ENCODE measurements around the gene BAZ1B.
"Not testable (repeated sequence)": the region's sequence is repeated elsewhere in the genome, so short reads cannot be mapped to it uniquely, and the experiment has no call there.

Gene BAZ1B

DNA sequence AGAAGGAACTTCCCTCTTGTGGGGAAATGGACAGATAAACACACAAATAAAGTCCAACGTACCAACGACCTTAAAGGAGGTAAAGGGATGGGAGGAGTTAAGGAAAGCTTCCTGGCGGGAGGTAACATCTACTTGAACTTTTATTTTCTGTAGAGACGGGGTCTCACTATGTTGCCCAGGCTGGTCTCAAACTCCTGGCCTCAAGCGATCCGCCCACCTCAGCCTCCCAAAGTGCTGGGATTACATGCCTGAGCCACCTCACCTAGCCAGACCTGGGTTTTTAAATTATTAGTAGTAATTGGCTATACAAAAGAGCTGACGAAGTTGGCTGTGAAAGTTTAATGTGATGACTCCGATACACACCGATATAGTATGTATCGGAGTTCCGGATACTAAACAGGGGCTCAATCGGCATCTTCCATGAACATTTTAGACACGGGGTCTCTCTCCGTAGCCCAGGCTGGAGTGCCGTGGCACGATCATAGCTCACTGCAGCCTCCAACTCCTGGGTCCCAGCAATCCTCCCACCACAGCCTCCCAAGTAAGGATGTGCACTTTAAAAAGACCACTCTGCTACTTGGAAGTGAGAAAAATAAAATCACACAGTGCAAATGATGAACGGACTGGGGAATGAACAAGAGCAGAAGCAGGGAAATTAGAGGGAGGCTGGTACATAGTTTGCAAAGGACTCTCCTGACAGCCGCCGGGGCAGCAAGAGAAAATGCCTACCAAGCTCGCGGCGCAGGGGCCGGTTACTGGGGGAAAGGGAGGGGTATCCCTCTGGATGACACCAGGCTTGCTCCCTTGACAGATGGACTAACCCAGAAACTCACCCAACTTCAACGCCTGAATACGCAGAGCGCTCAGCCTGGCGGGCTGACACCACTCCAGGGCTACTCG, 34.4 kb upstream of the BAZ1B start:
- H3K4me3 ChIP-seq (ENCODE audit: low read depth, low read length), result peak overlapping the region; percentile 55
- DNase-seq (ENCODE audit: low read depth), result no peak
- in situ Hi-C loops (cut with HindIII; ENCODE audit: low sequenced_read_pairs), result no loop called here

GRCh38 chr7:73555411-73555982, 33.4 kb upstream of the BAZ1B start:
- no peak for DNase-seq (ENCODE audit: low read depth)
- in situ Hi-C loops (cut with HindIII; ENCODE audit: low sequenced_read_pairs), result no loop called here
- no peak overlapping the region for H3K4me3 ChIP-seq (ENCODE audit: low read depth, low read length)
- TF ChIP-seq, protein P1, sequence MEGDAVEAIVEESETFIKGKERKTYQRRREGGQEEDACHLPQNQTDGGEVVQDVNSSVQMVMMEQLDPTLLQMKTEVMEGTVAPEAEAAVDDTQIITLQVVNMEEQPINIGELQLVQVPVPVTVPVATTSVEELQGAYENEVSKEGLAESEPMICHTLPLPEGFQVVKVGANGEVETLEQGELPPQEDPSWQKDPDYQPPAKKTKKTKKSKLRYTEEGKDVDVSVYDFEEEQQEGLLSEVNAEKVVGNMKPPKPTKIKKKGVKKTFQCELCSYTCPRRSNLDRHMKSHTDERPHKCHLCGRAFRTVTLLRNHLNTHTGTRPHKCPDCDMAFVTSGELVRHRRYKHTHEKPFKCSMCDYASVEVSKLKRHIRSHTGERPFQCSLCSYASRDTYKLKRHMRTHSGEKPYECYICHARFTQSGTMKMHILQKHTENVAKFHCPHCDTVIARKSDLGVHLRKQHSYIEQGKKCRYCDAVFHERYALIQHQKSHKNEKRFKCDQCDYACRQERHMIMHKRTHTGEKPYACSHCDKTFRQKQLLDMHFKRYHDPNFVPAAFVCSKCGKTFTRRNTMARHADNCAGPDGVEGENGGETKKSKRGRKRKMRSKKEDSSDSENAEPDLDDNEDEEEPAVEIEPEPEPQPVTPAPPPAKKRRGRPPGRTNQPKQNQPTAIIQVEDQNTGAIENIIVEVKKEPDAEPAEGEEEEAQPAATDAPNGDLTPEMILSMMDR (IDR thresholded peaks at IDR 0.05; ENCODE audit: low read depth, low read length, missing control alignments), result no peak

More for the DNA sequence above, 34.4 kb upstream of the BAZ1B start:
- TF ChIP-seq, protein P1 (IDR thresholded peaks at IDR 0.05; ENCODE audit: low read depth, low read length, missing control alignments), result no peak

DNA sequence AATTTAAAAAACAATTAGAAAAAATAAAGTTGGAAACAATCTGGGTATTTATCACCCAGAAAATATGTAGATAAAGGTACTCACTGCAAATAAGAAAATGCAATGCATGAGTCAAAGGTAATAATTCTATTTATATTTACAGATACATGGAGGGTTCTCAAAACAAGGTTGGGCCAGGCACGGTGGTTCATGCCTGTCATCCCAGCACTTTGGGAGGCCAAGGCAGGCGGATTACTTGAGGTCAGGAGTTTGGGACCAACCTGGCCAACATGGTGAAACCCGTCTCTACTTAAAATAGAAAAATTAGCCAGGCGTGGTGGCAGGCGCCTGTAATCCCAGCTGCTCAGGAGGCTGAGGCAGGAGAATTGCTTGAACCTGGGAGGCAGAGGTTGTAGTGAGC, 28.0 kb upstream of the BAZ1B start:
- in situ Hi-C loops (cut with HindIII; ENCODE audit: low sequenced_read_pairs); H3K4me3 ChIP-seq (ENCODE audit: low read depth, low read length); DNase-seq (ENCODE audit: low read depth): not testable (repeated sequence)

DNA sequence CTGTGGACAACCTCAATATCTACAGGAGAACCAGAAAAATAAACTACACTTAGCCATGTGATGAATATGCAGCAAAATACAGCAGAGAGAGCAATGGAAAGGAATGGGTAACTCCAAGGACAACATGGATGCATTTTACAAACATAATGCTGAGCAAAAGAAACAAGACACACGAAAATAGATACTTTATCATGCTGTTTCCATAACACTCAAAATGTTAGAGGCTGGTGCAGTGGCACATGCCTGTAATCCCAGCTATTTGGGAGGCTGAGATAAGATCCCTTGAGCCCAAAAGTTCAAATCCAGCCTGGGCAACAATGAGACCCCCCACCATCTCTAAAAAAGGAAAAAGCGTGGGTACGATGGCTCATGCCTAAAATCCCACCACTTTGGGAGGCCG, 27.1 kb upstream of the BAZ1B start:
- TF ChIP-seq, protein P1 (IDR thresholded peaks at IDR 0.05; ENCODE audit: low read depth, low read length, missing control alignments), result no peak
- H3K4me3 ChIP-seq (ENCODE audit: low read depth, low read length), result no peak overlapping the region
- in situ Hi-C loops (cut with HindIII; ENCODE audit: low sequenced_read_pairs), result no loop called here
- DNase-seq (ENCODE audit: low read depth), result no peak

DNA sequence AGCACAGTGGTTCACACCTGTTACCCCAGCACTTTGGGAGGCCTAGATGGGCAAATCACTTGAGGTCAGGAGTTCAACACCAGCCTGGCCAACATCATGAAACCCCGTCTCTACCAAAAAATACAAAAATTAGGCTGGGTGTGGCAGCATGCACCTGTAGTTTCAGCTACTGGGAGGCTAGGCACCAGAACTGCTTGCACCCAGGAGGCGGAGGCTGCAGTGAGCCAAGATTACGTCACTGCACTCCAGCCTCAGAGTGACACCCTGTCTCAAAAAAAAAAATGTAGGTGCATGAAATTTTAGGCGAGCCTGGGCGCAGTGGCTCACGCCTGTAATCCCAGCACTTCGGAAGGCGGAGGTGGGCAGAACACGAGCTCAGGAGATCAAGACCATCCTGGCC, 25.7 kb upstream of the BAZ1B start:
- in situ Hi-C loops (cut with HindIII; ENCODE audit: low sequenced_read_pairs), result no loop called here
- TF ChIP-seq, protein P1 (IDR thresholded peaks at IDR 0.05; ENCODE audit: low read depth, low read length, missing control alignments), result no peak
- no peak overlapping the region for H3K4me3 ChIP-seq (ENCODE audit: low read depth, low read length)
- no peak for DNase-seq (ENCODE audit: low read depth)

DNA sequence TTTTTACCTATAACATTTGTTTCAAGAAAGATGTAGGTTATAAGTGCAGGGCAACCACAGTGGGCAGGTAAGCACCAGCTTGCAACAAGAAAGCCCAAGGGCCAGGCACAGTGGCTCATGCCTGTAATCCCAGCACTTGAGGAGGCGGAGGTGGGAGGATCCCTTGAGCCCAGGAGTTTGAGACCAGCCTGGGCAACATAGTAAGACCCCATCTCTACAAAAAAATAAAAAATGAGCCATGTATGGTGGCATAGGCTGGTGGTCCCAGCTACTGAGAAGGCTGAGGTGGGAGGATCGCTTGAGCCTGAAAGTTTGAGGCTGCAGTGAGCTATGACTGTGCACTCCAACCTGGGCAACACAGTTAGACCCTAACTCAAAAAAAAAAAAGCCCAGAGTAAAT, 22.6 kb upstream of the BAZ1B start:
- no peak for DNase-seq (ENCODE audit: low read depth)

More for the DNA sequence above, 22.6 kb upstream of the BAZ1B start:
- TF ChIP-seq, protein P1 (IDR thresholded peaks at IDR 0.05; ENCODE audit: low read depth, low read length, missing control alignments), result no peak
- no peak overlapping the region for H3K4me3 ChIP-seq (ENCODE audit: low read depth, low read length)
- in situ Hi-C loops (cut with HindIII; ENCODE audit: low sequenced_read_pairs), result no loop called here
